Stimulated activated CD8-positive, alpha-beta memory T cell treated with anti-CD3 and anti-CD28 coated beads, Interleukin-4, amount 100 ng/mL, for 1 hour (primary cell): Measurements from ENCODE around the gene BAG5.
A peak's percentile ranks its signal among the peaks of the same experiment; 100 is the strongest.
"Not testable (repeated sequence)": the region's sequence is repeated elsewhere in the genome, so short reads cannot be mapped to it uniquely, and the experiment has no call there.

Experiments used
- DNase-seq, 2 donors: peaks; one replicate each; pipeline ENCODE4 v3.0.0-alpha.2; 2020; ENCODE audit warnings: low read depth in 2 of 2, low spot score in 1 of 2

BAG5 gene, protein sequence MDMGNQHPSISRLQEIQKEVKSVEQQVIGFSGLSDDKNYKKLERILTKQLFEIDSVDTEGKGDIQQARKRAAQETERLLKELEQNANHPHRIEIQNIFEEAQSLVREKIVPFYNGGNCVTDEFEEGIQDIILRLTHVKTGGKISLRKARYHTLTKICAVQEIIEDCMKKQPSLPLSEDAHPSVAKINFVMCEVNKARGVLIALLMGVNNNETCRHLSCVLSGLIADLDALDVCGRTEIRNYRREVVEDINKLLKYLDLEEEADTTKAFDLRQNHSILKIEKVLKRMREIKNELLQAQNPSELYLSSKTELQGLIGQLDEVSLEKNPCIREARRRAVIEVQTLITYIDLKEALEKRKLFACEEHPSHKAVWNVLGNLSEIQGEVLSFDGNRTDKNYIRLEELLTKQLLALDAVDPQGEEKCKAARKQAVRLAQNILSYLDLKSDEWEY

DNA sequence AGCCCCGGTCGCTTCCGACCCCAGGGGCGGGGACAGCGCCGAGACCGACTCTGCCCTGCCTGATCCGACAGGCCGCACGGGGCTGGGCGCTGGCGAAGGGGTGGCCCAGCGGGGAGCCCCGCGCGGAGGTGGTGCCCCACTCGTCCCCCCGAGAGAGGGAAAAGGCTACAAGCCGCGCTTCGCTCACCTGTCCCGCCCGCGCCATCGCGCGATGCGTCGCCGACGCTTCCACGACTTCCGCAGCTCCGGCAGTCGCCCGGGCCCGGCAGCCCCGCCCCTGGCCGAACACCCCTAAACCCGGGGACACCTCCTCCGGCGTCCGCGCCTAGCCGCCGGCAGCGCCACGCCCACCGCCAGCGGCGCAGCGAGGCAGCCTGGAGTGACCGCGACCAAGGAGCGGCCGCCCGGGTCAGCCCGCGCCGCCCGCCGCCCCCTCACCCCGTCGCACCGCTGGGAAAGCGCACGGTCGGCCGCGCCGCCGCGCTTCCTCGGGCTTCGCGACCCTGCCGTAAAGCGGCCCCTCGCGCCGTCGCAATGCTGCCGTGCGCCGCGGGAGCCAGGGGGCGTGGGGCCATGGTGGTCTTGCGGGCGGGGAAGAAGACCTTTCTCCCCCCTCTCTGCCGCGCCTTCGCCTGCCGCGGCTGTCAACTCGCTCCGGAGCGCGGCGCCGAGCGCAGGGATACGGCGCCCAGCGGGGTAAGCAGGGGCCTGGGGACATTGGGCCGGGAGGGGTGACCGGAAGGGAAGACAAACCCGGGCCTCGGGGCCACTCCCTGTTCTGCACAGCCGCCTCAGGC, at the start of gene BAG5, which contains the start of gene COA8:
TSS of gene BAG5 (minus strand) at position 229 of the 797 bp plus-strand sequence. CDS start 1,493 bp downstream, outside the sequence.
TSS of gene COA8 (plus strand) at position 532 of the 797 bp plus-strand sequence. CDS start at position 574, 42 bp downstream.
- peak; percentile 62 to 75 for DNase-seq

DNA sequence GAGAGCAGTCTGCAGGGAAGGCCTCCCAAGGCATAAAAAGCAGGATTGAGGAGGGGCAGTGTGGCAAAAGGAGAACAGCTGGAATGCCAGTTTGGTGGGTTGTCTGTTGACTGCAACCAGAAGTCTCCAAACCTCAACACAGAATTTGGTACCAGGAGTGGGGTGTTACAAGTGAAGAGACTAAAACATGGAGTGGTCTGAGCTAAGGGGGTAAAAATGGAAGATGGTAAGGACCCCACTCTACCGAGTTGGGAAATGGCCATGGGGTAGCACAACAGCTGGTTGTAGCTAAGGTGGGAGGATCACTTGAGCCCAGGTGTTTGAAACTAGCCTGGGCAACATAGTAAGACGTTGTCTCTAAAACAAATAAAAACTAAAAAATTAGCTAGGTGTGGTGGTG, 48.8 kb upstream of the BAG5 start:
- no peak for DNase-seq

DNA sequence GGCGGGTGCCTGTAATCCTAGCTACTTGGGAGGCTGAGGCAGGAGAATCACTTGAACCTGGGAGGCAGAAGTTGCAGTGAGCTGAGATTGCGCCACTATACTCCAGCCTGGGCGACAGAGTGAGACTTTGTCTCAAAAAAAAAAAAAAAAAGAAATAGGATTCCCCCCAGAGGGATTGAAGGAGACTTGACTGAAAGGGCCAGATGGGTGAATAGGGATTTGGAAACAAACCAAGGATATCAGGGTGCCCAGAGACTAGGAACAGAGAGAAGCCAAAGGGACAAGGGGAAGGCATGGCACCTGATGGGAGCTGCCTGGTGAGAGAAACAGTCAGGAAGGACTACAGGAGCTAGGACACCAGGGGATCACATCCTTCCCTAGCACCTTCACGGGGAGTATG, 46.6 kb upstream of the BAG5 start:
- DNase-seq = not testable (repeated sequence)

DNA sequence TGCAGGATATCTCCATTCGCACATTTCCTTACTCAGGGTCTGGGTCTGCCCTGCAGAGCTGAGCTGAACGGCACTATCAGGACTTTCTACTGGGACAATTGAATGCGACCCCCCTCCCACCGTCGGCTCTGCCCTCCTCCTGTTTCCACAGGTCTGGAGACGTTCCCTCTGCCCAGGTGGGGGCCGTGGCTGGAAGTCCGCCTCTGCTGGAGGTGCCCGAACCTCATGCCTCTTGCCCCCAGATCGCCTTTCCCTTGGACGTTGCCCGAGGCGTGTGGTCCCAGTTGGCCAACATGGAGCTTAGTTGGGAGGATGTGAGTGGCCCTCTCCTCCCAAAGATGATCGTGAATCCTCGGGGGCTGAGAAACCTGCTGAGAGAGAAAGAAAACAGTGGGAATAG, 45.4 kb upstream of the BAG5 start:
- DNase-seq = no peak

DNA sequence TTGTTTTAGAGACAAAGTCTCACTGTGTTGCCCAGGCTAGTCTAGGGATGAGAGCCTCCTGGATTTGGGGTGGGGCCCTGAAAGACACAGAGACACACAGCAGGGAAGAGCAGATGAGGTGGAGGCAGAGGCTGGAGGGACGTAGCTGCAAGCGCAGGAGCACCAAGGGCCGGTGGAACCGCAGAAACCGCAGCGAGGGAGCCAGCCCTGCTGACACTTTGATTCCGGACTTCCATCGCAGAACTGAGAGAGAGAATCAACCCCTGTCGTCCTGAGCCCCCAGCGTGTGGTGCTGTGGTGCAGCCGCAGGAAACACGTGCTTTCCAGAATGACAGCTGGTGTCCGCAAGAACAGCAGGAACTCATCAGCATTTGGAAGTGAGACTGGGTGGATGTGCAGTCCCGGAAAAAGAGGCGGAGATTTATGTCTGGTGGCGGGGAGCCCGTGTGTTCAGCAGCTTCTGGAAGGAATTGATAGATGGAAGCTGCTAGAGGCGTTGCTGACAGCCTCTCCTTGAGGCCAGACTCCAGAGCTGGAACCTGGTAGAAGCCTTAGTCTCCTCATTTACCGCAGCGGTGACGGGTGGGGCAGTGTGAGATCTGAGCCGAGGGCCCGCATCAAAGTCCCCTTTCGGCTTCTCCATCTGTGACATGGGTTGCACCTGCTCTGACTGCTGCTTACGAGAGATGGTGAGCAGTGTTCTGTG, 44.7 kb upstream of the BAG5 start:
- DNase-seq = peak; percentile 22 to 34

DNA sequence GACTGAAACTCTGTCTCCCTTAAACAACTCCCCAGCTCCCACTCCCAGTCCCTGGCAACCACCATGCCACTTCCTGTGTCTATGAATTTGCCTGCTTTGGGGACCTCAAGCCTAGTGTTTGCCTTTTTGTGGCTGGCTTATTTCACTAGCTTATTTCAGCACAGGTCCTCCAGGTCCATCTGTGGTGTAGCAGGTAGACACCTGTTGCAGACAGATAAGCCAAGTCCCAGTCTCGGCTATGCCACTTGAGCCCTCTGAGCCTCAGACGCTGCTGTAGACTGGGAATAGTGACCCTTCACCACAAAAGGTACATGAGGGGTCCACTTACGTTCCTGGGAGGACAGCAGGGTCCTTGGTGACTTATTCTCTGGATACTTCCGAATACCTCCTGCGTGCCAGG, 42.2 kb upstream of the BAG5 start:
- DNase-seq = no peak

DNA sequence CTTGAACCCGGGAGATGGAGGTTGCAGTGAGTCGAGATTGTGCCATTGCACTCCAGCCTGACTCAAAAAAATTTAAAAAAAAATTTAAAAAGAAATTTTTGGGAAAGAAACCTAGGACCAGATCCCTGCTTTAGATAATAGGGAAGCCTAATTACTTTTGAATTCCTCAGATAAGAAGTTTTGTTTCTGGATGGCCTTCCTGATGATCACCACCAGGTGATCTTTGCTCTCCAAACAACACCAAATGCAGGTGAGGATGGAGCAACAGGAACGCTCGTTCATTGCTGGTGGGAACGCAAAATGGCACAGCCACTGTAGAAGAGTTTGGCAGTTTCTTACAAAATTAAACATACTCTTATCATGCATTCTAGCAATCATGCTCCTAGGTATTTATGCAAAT, 38.0 kb upstream of the BAG5 start:
- no peak for DNase-seq

DNA sequence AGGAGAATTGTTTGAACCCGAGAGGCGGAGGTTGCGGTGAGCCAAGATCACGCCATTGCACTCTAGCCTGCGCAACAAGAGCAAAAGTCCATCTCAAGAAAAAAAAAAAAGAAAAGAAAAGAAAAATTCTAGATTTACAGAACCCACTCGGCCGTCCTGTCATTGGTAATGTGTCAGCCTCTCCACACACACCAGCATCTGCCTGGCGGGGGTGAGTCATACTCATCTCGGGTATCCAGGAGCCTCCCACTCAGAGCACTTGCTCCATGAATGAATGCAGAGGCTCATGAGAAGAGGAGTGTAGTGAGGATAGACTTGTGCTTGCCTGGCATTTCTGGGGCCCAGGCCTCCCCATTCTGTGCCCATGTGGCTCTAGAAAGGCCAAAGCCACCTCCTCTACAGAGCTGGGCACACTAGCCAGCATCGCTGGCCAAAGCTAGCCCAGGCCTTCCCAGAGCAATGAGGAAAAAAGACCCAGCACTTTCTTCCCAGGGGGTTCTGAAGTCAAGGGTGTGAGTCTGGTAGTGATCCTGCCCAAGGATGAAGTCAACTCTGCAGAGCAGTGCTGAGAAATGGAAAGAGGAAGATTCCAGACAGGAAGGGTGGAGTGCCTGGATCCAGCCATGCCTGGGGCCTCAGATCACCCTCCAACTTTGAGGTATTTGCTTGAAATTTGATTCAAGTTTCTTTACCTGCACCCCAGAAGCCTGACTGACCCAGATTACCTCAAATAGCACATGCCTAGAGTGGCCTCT, 35.3 kb upstream of the BAG5 start:
- DNase-seq = no peak

DNA sequence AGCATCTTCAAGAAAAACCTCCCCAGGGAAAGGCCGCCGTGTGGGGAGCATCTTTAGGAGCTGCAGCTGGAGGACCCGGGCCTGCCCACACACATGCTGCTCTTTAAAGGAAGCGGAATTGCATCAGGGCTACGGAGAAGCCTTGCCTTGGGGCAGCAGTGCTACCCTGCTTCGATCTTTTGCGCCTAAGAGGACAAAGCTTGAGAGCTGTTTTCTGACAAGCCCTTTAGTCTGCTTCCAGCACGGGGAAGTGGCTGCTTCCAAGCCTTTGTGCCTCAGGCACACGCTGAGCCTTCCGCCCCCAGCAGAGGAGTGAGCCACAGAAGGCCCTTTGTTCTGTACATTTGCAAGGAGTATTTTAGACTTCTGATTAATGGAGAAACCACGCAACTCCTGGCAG, 31.8 kb upstream of the BAG5 start:
- no peak for DNase-seq

DNA sequence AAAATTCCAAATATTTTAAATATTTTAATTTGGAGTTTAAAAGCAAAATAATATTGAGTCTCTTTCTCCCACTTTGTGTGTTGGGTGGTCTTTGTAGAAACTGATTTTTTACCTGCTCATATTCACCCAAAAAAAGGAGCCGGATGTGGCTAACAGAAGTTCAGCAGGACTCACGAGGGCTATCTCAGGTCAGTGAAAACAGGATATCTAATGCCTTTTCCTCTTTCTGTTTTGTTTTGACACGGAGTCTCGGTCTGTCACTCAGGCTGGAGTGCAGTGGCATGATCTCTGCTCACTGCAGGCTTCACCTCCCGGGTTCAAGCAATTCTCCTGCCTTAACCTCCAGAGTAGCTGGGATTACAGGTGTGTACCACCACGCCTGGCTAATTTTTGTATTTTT, 31.1 kb upstream of the BAG5 start:
- DNase-seq = no peak

DNA sequence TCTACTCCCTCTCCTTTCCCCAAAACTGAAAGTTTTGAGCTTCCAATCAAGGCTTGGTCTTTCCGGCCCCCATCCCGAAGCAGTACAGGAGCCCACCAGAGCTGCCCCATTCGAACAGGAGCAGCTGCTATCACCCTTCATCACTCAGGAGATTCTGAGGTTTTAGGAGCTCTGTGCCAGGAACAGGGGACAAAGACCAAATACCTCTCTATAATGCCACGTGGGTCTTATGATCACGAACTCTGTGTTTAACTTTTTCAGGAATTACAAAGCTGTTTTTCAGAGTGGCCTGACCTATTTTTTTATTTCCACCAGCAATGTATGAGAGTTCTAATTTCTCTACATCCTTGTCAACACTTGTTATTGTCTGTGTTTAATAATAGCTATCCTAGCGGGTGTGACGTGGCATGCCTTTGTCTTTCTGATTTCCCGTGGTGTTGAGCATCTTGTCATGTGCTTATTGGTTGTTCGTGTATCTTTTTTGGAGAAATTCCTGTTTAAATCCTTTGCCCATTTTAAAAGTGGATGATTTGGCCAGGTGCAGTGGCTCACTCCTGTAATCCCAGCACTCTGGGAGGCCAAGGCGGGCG, 22.0 kb upstream of the BAG5 start:
- DNase-seq = no peak

DNA sequence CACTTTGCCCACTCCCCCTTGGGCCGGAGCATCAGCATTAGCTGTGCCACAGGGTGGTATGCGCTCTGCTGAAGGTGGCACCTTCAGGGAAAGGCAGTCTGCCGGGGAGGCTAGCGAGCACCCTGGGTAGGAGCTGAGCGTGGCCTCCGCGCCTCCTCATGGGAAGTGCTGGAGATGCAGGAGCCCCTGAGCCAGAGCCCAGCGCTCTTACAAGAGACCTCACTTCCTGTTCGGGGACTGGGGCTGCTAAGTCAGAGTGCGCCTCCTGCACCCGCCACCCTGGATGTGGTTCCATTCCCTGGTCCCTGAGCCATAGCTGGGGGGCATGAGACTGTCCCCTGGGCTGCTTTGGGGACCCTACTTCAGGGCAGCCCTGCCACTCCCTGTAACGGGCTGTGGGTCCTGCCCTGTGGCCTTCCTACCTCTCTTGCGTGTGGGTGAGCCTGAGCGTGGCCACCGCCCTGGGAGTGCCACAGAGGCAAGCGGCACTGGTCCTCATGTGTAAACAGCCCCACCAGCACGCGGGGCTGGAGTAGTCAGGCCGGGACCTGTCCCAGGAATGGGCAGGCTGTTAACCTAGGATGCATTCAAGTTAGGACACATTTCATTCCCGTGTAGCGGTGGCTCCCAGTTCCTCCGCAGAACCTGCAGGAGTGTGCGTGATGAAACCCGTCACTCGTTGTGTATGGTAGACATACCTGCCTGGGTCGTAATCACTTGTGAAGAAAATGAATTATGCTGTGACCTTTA, 19.7 kb upstream of the BAG5 start:
- no peak for DNase-seq

DNA sequence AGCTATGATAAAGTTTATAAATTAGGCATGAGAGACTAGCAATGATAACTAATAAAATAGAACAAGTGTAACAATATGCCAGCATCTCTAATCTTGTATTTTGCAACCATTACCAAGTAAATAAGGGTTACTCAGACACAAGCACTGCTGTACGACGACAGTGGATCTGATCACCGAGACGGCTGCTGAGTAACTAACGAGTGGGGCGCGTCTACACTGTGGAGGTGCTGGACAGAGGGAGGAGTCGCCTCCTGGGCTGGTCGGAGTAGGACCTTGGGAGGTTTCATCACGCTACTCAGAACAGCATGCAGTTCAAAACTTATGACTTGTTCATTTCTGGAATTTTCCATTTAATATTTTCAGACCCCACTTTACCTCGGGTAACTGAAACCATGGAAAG, 18.7 kb upstream of the BAG5 start:
- DNase-seq = no peak

DNA sequence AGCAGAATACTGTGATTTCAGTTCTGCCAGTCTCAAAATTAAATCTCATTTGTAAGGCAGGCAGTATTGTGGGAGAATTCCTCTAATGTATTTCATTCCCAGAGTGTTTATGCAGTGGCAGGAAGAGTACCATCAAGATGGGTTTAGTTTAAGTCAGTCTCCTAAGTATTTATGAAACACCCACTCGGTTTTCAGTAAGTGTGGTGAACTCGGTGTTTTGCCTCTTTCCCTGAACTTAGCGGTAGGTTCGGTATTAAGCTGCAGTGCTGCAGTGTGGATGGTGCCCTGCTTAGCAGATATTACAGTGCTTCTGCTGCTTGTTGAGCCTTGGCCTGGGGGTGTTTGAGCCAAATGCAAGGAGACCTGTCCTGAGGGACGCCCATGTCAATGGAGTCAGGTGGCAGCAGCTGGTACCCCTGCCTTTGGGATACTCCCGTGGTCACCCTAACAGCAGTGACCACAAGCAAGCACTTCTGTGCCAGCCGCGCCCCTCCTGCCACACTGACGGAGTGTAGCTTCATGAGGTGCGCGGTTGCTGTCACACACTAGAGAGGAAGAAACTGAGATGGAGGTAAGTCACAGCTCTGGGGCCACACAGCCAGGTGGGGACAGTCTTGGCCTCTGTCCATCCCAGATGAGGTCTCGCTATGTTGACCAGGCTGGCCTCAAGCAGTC, 16.1 kb upstream of the BAG5 start:
- DNase-seq = no peak

DNA sequence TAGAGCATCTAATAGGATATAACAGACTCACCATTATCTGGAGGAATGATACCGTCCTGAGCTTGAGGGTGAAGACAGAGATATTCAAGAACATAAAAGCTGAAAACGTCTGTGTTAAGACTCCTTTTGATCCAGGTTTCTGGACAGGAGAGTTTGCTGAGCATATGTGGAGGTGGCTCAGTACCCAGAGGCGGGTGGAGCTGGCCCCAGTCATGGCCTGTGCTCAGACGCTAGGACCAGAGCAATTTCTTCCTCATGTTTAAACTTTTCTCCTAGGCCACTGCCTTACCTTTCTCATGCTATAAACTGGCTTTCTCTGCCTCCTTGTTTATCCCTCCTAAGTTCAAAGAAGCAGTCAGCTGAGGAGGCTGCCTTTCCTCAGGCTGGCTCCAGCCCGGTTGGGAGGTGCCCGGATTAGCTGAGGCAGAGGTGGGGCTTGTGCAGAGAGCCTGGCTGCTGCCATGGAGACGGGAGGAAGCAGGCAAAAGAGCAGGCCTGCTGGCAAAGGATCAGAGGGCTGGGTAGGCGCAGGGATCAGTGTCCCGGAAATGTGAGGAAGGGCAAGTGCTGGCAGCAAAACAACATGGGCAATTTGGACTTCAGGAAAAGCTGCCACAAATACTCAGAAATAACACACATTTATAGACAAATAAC, 14.0 kb upstream of the BAG5 start:
- no peak for DNase-seq

DNA sequence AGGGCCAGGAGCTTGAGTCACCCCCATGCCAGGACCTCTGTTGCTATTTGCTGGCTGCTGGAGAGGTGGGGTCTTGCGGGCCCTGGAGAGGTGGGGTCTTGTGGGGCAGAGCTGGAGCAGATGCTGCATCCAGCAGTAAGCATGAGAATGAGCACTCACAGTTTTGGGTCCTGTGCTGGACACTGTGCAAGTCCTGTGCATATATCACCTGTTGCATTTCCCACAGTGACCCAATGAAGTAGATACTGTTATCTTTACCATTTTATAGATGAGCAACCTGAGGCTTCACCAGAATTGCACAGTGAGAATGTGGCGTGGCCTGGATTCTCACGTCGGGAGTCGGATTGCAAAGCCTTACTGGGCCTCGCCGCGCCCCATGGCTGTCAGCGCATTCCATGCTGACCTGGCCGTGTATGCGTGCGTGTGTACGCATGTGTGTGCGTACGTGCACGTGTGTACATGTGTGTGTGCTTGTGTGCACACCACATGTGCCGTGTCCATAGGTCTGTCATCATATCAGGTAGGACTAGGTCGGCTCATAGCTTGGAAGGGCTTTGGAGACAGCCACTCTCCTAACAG, 12.3 kb upstream of the BAG5 start:
- DNase-seq = no peak

DNA sequence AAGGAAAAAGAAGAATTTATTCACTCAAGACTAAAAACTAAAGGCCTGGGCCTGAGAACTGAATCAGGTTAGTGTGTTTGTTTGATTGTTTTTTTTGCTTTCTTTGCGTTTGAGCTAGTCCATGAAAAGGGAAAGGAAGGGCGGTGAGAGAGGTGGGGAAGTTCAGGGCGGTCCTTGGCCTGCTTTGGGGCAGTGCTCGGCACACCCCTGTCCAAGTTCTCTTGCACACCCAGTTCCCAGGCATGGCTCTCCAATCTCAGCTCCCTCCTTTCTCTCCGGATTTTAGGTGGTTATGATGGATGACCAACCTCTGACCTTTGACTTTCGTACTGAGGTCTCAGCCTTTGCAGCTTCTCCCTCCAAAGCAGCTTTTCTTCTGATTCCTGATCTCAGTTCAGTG, 11.6 kb upstream of the BAG5 start:
- no peak for DNase-seq

DNA sequence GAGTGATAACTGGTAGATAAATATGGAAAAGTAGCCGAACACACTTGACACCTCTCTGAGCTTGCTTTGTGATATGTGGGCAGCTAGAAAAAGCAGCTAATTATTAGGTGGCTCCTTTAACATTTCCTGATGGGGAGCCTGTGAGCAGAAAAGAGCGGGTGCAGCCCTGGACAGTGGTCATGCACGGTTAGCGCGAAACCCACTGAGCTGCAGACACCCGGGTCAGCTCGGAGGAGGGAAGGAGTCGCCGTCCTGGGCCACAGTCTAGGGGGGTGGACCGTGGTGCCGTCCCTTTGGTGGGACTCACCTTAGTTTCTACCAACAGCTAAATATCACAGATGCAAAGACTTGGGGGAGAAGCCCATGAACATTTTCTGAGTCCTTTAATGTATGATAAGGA, 7.0 kb upstream of the BAG5 start:
- no peak for DNase-seq
